ENCODE data around the gene LMBRD1.

- no peak for TF ChIP-seq CTCF (optimal IDR thresholded peaks at IDR 0.05 in 1 of 3, IDR thresholded peaks at IDR 0.05 in 1 of 3, conservative IDR thresholded peaks at IDR 0.05 in 1 of 3; ENCODE audit: extremely low read depth in 1 of 3, insufficient read depth in 2 of 3, low read length in 3 of 3)
- no peak for TF ChIP-seq EZH2 (IDR thresholded peaks at IDR 0.05; ENCODE audit: low read length)
These were observed 21.3 kb downstream of the LMBRD1 start for GRCh38 chr6:69775585-69775849.
